Neural progenitor cell (in vitro differentiated cells): ENCODE data around the gene PDIA3. TPM values are rescaled to one million over a fixed set of nuclear protein-coding genes. Genes with fewer than 3 reads are reported as not detected.

Source experiments
- DNase-seq: peaks from one replicate; pipeline ENCODE4 v3.0.0-alpha.2; 2016; ENCODE audit warnings: low spot score
- H2AFZ ChIP-seq: fragments of 200-600 bp; sonication (generic); replicated peaks from 2 replicates; pipeline ENCODE4 v1.6.1; 2016; ENCODE audit warnings: antibody characterized with exemption
- H3F3A ChIP-seq: fragments of 200-600 bp; sonication (generic); 2 replicates; pipeline ENCODE4 v1.6.1; 2016; ENCODE audit warnings: antibody characterized with exemption, low read depth
- H3K27ac ChIP-seq: fragments of 200-600 bp; sonication (generic); 2 replicates; pipeline ENCODE4 v1.5.1; 2016; ENCODE audit warnings: mild to moderate bottlenecking
- H3K27me3 ChIP-seq: fragments of 200-600 bp; sonication (generic); 2 replicates; pipeline ENCODE4 v1.6.1; 2016; ENCODE audit warnings: mild to moderate bottlenecking, moderate library complexity
- H3K36me3 ChIP-seq: fragments of 200-600 bp; sonication (generic); 2 replicates; pipeline ENCODE4 v1.5.1; 2016
- H3K4me1 ChIP-seq: fragments of 200-600 bp; sonication (generic); 2 replicates; pipeline ENCODE4 v1.6.1; 2016; ENCODE audit warnings: mixed run types
- H3K4me2 ChIP-seq: fragments of 200-600 bp; sonication (generic); 2 replicates; pipeline ENCODE4 v1.6.1; 2016
- H3K4me3 ChIP-seq: fragments of 200-600 bp; sonication (generic); 2 replicates; pipeline ENCODE4 v1.5.1; 2016
- H3K79me2 ChIP-seq: fragments of 200-600 bp; sonication (generic); 2 replicates; pipeline ENCODE4 v1.6.1; 2016; ENCODE audit warnings: low read depth
- H3K9ac ChIP-seq: fragments of 200-600 bp; sonication (generic); 2 replicates; pipeline ENCODE4 v1.6.1; 2016
- H3K9me3 ChIP-seq: fragments of 200-600 bp; sonication (generic); 2 replicates; pipeline ENCODE4 v1.5.1; 2016; ENCODE audit warnings: low read depth
- H4K20me1 ChIP-seq: fragments of 200-600 bp; sonication (generic); 2 replicates; pipeline ENCODE4 v1.6.1; 2016; ENCODE audit warnings: low read depth
- H3K27ac Mint-ChIP-seq: 3 replicates; pipeline ENCODE4 v1.8.0; 2021; ENCODE audit warnings: mixed read lengths
- H3K27me3 Mint-ChIP-seq: 2 replicates; pipeline ENCODE4 v1.8.0; 2022; ENCODE audit warnings: low read depth, mild to moderate bottlenecking, inconsistent platforms, moderate library complexity, mixed read lengths; ENCODE audit not compliant: insufficient read depth
- H3K36me3 Mint-ChIP-seq: 3 replicates; pipeline ENCODE4 v1.8.0; 2021; ENCODE audit warnings: mixed read lengths
- H3K4me1 Mint-ChIP-seq: 3 replicates; pipeline ENCODE4 v1.8.0; 2021; ENCODE audit warnings: mixed read lengths
- H3K4me3 Mint-ChIP-seq: 3 replicates; pipeline ENCODE4 v1.8.0; 2021; ENCODE audit warnings: mild to moderate bottlenecking, moderate library complexity, mixed read lengths
- H3K9me3 Mint-ChIP-seq: 3 replicates; pipeline ENCODE4 v1.8.0; 2020; ENCODE audit warnings: mixed read lengths
- EZH2 ChIP-seq: fragments of 200-600 bp; sonication (generic); IDR thresholded peaks from 2 replicates; pipeline ENCODE4 v1.6.1; 2017; ENCODE audit warnings: antibody characterized with exemption, mild to moderate bottlenecking, moderate library complexity
- EZH2phosphoT487 ChIP-seq: fragments of 200-600 bp; sonication (generic); IDR thresholded peaks from 2 replicates; pipeline ENCODE4 v1.6.1; 2017; ENCODE audit warnings: antibody characterized with exemption
- total RNA-seq: library from RNA; depleted of rRNA; stranded (reverse); fragments of >200 nt; gene quantifications from 2 replicates; pipeline ENCODE4 v1.2.3, GENCODE V29; 2015; ENCODE audit warnings: low replicate concordance
- TF ChIP-seq, protein P1 (sequence below): fragments of 200-600 bp; sonication (generic); IDR thresholded peaks from 2 replicates; pipeline ENCODE4 v1.5.1; 2017; ENCODE audit warnings: antibody characterized with exemption, mild to moderate bottlenecking

PDIA3 gene
- total RNA-seq, 1 donor from 2014 or later: 315 TPM

DNA sequence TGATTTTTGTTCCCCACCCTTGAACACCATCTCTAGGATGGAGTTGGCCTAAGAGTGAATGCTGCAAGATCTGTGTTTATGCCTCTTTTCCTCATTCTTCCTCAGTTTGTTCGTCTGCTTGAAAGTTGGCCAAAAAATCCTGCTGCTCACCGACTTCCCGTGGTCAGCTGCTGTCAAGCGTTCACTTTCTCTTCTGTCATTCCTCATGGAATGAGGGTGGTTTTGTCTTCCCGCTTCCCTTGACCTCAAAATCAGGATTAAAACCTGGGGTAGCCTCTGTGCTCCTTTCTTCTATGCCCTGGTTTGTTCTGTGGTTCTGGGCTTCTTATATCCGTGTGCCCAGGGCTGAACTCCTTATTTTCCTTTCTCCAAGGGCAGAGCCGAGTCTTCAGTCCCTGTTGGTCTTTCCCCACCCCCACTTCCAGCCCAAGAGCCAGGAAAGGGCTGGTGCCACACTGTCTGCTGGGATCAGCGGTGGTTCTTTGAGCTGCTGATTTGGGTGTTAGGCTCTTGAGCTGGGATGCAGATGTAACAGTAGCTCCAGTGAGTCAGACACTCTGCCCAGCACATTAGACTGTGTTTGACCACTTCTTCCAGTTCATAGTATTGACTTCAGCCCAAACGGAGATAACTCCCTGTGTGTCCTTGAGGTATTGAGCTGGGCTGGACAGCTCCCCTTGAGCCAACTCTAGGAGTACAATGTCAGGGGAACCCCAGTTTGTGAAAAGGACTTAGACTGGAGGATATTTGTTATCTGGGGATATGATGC, 48.2 kb downstream of the PDIA3 start:
- Mint-ChIP-seq H3K9me3 (no peaks in the 10 kb centered on the region), H3K27ac (no peak overlapping the region), H3K4me1 (peaks cover 41% of the 10 kb centered on the region), H3K4me3 (peak overlapping the region; percentile 98), H3K27me3 (peaks cover 10% of the 10 kb centered on the region), H3K36me3 (peaks cover 34% of the 10 kb centered on the region)
- H3K4me2 ChIP-seq: no peak overlapping the region
- peaks cover 17% of the 10 kb centered on the region for H3K4me1 ChIP-seq
- no peak overlapping the region for H3K4me3 ChIP-seq
- TF ChIP-seq, protein P1, sequence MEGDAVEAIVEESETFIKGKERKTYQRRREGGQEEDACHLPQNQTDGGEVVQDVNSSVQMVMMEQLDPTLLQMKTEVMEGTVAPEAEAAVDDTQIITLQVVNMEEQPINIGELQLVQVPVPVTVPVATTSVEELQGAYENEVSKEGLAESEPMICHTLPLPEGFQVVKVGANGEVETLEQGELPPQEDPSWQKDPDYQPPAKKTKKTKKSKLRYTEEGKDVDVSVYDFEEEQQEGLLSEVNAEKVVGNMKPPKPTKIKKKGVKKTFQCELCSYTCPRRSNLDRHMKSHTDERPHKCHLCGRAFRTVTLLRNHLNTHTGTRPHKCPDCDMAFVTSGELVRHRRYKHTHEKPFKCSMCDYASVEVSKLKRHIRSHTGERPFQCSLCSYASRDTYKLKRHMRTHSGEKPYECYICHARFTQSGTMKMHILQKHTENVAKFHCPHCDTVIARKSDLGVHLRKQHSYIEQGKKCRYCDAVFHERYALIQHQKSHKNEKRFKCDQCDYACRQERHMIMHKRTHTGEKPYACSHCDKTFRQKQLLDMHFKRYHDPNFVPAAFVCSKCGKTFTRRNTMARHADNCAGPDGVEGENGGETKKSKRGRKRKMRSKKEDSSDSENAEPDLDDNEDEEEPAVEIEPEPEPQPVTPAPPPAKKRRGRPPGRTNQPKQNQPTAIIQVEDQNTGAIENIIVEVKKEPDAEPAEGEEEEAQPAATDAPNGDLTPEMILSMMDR: no peak
- TF ChIP-seq EZH2 (no peak), EZH2phosphoT487 (no peak)
- no peaks in the 10 kb centered on the region for H3K27me3 ChIP-seq
- peaks cover 31% of the 10 kb centered on the region for H3K79me2 ChIP-seq
- H4K20me1 ChIP-seq: peaks cover 38% of the 10 kb centered on the region
- no peaks in the 10 kb centered on the region for H3K9me3 ChIP-seq
- no peak overlapping the region for H3K27ac ChIP-seq
- H3K9ac ChIP-seq: no peak overlapping the region
- no peak for DNase-seq
- no peak overlapping the region for H2AFZ ChIP-seq
- H3K36me3 ChIP-seq: no peaks in the 10 kb centered on the region
- H3F3A ChIP-seq: peaks cover 43% of the 10 kb centered on the region

DNA sequence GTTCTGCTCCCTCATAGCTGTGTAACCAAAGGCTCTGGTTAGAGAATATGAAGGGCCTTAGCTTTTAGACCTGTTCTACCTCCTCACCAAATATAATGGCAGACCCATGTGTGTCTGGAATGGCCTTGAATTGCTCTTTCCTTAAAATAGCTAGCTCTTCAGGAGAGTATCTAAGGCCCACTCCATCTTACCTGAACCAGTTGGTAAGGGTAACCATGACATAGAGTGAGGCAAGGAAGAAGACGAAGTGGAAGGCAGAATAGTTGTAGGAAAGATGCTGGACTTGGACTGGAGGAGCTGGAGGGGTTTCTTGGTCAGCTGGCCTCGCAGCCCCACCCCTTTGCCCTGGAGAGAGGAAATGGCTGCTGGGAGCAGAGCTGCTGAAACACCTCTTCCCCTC, 49.0 kb downstream of the PDIA3 start:
- Histone ChIP-seq H3K36me3 (no peaks in the 10 kb centered on the region), H3K27ac (no peak overlapping the region), H3K79me2 (peaks cover 31% of the 10 kb centered on the region), H3K9ac (no peak overlapping the region), H3F3A (peaks cover 50% of the 10 kb centered on the region), H3K4me2 (no peak overlapping the region), H2AFZ (no peak overlapping the region), H3K27me3 (no peaks in the 10 kb centered on the region), H3K9me3 (no peaks in the 10 kb centered on the region), H3K4me3 (no peak overlapping the region), H3K4me1 (peaks cover 25% of the 10 kb centered on the region), H4K20me1 (peaks cover 38% of the 10 kb centered on the region)
- H3K4me1 Mint-ChIP-seq: peaks cover 48% of the 10 kb centered on the region
- H3K27ac Mint-ChIP-seq: no peak overlapping the region
- peaks cover 10% of the 10 kb centered on the region for H3K27me3 Mint-ChIP-seq
- peak overlapping the region; percentile 98 for H3K4me3 Mint-ChIP-seq
- no peak for DNase-seq
- TF ChIP-seq EZH2phosphoT487: no peak
- TF ChIP-seq EZH2: no peak
- TF ChIP-seq, protein P1: no peak
- H3K36me3 Mint-ChIP-seq: peaks cover 35% of the 10 kb centered on the region
- H3K9me3 Mint-ChIP-seq: no peaks in the 10 kb centered on the region

DNA sequence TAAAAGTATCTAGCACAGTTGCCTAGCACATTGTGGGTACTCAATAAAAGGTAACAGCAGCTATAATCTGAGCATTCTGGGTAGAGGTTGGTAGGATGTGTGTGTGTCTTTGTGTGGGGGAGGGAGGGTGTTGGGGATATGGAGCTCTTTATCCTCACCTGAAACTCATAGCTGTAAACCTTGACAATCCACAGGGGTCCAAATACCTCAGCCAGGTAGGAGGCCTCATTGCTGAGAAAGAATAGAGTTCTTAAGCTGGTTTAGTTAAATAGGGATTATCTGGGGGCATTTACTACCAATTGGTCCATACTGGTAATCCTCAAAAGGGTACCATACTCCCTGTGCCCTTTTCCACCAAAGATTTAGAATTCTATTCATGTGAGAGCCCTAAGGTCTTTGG, 49.8 kb downstream of the PDIA3 start:
- no peak overlapping the region for H3K9ac ChIP-seq
- DNase-seq: no peak
- peaks cover 37% of the 10 kb centered on the region for H3K79me2 ChIP-seq
- H3K4me1 ChIP-seq: peaks cover 25% of the 10 kb centered on the region
- H3K36me3 ChIP-seq: no peaks in the 10 kb centered on the region
- H3K9me3 ChIP-seq: no peaks in the 10 kb centered on the region
- peaks cover 38% of the 10 kb centered on the region for H4K20me1 ChIP-seq
- peaks cover 58% of the 10 kb centered on the region for H3F3A ChIP-seq
- H2AFZ ChIP-seq: no peak overlapping the region
- no peaks in the 10 kb centered on the region for H3K27me3 ChIP-seq
- TF ChIP-seq, protein P1: no peak
- TF ChIP-seq EZH2 (no peak), EZH2phosphoT487 (no peak)
- Mint-ChIP-seq H3K27ac (no peak overlapping the region), H3K9me3 (no peaks in the 10 kb centered on the region), H3K4me1 (peaks cover 52% of the 10 kb centered on the region), H3K4me3 (no peak overlapping the region), H3K36me3 (peaks cover 39% of the 10 kb centered on the region), H3K27me3 (peaks cover 10% of the 10 kb centered on the region)
- no peak overlapping the region for H3K4me2 ChIP-seq
- no peak overlapping the region for H3K4me3 ChIP-seq
- no peak overlapping the region for H3K27ac ChIP-seq
